HG03521 (cell line): ENCODE data around the gene KCNH2.

Experiments
- ATAC-seq: cut with Tn5 transposase; IDR thresholded peaks from one replicate; pipeline ENCODE4 v1.9.1; 2021; ENCODE audit warnings: mild to moderate bottlenecking, moderate library complexity; ENCODE audit not compliant: unreplicated experiment

Gene KCNH2

DNA sequence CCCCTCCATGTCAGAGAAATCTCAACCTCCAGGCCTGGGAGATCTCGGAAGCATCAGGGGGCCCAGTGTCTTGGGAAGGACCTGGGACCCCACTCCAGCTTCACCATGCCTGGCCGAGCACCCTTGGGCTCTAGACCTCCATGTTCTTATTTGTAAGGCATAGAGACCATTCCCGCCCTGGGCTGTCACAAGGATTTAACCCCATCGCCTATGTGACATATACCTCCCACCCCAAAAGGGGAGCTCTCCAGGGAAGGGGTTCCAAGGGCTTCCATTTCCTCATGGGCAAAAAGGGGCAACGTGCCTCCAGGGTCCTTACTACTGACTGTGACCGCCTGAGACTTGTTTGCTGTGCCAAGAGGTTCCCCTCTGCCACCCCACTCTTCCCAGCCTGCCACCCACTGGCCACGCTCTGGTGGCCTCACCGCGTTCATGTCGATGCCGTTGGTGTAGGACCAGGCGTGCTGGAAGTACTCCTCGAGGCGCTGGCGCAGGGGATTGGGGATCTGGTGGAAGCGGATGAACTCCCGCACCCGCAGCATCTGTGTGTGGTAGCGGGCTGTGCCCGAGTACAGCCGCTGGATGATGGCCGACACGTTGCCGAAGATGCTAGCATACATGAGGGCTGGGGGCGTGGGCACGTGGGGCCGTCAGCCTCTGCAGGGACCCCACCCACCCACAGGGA lies 27.5 kb downstream of the KCNH2 start:
- ATAC-seq: no peak

DNA sequence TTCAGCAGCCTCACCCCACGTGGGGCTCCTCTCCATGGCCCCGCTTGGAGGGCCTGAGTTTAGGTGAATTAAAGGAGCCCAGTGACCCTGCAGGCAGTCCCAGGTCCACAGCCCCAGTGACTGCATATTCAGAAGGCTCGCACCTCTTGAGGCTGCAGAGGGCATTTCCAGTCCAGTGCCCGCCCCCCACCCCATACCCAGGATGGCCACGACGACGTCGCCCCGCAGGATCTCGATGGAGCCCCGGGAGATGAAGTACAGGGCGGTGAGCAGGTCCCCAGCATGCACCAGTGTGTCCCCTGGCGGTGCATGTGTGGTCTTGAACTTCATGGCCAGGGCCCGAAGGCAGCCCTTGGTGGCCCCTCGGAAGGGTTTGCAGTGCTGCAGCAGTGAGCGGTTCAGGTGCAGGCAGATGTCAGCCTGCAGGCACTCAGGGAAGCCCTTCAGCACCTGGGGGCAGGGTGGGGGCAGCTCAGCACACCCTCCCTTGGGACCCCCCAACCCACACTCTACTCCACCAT lies 28.1 kb downstream of the KCNH2 start:
- ATAC-seq: no peak

DNA sequence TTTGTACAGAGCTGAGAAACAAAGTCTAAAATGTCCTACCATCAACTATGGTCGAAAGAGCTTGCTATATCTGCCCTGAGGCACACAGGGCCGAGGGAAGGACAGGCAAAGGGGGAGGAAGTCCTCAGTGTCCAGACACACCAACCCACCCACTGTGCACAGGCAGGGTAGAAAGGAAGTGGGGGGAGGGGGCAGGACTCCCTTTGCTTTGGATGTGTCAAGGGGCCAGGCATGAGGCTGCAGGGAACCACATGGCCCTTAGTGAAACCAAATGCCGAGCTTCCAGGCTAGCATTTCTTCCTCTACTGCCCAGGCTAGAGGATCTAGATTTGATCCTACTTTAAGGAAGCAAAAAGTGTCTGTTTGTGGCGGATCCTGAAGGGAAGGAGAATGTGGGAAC lies 28.6 kb downstream of the KCNH2 start:
- no peak for ATAC-seq

DNA sequence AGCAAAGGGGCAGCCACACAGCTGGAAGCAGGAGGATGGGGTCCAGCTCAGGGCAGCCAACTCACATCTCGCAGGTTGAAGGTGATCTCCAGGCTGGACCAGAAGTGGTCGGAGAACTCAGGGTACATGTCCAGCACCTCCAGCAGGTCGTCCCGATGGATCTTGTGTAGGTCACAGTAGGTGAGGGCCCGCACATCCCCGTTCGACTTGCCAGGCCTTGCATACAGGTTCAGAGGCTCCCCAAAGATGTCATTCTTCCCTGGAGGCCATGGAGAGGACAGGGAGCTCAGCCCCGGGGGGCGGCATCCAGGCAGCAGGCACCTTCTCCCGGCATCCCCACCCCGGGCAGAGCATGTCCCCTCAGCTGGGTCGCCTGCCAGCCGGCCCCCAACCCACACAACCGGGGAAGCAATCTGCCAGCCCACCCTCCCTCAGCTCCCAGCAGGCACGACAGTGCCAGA lies 29.3 kb downstream of the KCNH2 start:
- no peak for ATAC-seq

DNA sequence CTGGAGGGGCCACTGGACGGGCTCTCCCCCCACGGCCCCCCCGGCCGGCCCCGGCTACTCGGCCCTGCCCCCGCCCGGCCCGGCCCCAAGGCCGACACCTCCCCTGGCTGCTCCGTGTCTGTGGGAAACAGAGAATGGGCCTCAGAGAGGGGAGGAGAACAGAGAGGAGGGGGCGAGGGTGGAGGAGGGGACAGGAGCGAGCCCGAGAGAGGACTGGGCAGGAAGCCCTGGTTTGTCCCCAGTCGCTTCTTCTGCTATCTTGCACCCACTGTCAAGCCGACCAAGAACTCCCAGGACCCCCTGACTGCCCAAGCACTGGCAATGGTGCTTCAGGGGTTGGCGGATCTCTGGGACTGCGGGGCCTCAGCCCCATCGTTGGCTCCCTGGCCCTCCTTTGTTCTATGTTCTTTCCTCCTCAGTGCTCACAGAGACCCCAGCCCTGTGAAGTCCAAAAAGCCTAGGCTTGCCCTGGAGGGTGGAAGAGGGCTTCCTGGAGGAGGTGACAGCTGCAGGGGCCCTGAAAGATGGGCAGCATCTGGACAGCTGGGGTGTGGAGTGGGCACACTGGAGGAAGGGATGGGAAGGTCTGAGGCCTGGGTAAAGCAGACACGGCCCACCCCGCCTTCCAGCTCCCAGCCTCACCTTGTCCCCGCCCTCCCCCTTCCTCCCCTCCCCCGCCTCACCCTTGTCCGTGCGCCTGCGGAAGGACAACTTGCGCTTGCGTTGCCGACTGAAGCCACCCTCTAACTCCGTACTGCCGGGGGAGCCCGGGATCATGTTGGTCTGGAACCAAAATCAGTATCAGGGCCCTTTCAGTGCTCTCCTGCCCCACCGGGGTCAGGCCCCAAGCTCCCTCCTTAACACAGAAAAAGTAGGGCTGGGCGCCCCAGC lies 30.1 kb downstream of the KCNH2 start:
- ATAC-seq: no peak

- ATAC-seq: no peak
Observed at GRCh38 chr7:150947241-150947745, 30.8 kb downstream of the KCNH2 start.

GRCh38 chr7:150946421-150947240 lies 31.5 kb downstream of the KCNH2 start:
- ATAC-seq: no peak

DNA sequence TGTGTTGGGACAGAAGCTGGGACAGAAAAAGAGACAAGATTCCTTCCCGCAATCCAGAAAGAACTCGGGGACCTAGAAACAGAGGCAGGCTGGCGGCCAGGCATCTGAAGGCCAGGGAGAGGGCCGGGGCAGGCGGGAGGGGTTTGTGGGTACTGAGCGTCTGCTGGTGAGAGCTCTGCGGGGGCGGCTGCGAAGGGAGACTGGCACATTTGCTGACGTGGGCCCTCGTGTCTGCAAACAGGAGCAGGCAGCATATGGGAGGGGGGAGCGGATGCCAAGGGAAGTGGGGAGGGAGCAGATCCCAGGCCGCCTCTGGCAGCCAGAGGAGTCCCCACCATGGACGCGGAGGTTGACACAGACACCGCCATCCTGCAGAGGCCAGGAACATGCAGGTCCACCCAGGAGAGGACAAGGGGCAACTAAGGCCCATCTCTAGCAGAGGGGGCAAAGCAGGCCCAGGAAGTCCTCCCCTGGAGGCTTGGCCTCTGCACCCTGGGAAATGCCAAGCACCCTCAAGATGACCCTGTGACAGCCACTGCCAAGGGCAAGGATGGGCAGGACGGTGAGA lies 32.2 kb downstream of the KCNH2 start:
- no peak for ATAC-seq

- ATAC-seq: no peak
Observed at GRCh38 chr7:150945171-150945852, 32.8 kb downstream of the KCNH2 start.

GRCh38 chr7:150944066-150945042 lies 33.8 kb downstream of the KCNH2 start:
- ATAC-seq: no peak

DNA sequence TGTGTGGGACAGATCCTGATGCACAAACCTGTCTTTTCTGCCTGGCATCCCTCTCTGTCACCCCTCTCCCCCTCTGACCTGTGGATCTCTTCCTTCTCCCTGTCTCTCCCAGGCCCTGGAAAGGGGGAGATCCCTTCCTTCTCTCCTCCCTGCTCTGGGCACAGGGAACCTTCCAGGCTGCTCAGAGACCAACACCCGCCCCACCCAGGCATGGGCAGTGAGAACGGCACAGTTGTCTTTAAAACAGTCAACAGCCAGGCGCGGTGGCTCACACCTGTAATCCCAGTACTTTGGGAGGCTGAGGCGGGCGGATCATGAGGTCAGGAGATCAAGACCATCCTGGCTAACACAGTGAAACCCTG lies 34.7 kb downstream of the KCNH2 start:
- ATAC-seq: no peak

GRCh38 chr7:150942591-150943452 lies 35.3 kb downstream of the KCNH2 start:
- no peak for ATAC-seq

DNA sequence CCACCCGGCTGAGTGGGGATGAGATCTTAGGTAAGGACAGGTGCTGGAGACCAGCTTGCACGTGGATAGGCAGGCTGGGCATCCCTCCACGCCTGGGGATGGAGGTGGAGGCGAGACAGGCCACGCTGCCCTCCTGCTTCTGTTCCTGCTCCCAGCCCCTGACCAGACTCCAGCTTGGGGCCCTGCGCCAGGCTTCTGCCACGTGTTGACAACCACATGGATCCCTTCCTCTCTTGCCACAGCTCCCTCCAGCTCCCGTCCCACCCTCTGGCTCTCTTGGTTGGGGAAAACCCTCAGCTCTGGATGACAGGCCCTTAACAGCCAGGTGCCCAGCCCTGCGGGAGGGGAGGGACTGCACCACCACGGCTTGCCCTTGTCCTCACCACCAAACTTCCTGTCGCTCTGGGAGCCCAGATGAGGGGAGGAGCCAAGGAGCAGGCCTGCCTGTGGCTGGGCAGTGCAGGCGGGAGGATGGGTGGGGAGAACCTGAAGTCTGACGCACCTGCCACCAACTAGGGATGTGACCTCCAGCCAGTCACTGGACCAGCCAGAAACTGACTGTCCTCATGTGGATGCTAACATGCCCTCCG lies 36.0 kb downstream of the KCNH2 start:
- ATAC-seq: no peak

DNA sequence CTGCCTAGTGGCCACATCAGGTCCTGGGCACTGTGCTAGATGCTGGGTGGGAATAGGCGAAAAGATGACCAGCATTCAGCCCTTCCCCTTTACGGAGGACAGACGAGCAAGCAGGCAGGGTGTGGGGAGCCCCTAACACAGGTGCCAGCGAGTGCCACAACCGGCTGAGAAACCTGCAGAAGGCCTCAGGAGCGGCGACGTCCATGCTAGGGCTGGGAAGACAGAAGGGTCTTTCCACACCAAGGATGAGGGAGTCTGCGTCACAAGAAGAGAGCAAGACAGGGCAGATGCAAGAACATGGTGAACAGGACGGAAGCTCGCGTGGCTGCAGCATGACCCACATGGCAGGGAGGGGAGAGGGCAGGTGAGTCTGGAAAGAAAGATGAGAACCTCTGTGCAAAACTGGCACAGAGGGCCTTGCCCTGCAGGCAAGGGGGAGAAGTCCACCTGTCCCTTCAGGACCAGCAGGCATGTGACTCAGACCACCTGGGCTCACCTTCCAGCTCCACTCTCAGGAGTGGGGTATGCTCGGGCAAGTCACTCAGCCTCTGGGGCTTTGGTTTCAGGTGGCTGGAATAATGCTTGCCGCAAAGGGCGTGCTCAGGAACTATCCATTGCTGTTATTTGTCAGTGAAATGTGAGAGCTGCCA lies 36.6 kb downstream of the KCNH2 start:
- no peak for ATAC-seq

GRCh38 chr7:150940431-150941102 lies 37.6 kb downstream of the KCNH2 start:
- no peak for ATAC-seq

- ATAC-seq: no peak
Observed at GRCh38 chr7:150939466-150939865, 38.7 kb downstream of the KCNH2 start.
